NCI-H510A treated with DMSO at 0.1 percent for 48 hours (cell line): ENCODE measurements around the gene SOX5.
"Not testable (repeated sequence)": the region's sequence is repeated elsewhere in the genome, so short reads cannot be mapped to it uniquely, and the experiment has no call there.

Source experiments
- DNase-seq: peaks from one replicate; lab custom pipeline; 2025; lab: John Stamatoyannopoulos, UW

SOX5 gene

DNA sequence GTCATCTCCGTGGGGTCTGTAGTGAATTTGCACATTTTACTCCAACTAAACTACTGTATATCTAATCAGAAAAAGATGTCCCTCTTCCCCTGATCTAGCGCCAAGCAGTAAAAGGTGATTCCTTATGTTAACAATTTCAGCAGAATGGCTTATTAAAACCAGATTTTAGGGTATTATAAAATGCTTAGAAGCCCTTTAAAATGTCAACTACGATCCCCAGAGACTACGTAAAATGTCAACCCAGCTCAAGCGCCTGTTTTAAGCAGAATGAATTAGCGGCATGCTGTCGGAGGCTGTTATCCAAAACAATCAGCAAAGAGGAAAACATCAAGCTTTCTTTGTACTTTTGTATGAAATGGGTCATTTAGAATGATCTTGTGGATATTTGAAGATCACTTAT is 408.9 kb downstream of the SOX5 start:
- DNase-seq: no peak

DNA sequence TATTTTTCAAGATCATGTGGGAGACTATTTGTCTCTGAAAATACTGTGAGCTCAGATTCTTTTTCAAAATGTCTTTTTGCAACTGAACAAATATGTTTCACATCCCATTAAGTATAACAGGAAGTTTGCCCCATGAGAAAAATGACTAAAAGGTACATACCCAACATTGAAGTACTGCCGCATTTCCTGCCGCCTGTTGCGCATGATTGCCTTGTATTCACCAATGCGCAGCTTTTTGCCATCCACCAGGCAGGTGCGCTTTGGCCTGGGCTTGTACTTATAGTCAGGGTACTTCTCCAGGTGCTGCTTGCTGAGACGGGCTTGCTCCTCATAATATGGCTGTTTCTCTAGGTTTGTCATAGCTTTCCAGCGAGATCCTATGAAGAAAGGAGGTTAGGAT is 413.2 kb downstream of the SOX5 start:
- DNase-seq: peak; percentile 86

DNA sequence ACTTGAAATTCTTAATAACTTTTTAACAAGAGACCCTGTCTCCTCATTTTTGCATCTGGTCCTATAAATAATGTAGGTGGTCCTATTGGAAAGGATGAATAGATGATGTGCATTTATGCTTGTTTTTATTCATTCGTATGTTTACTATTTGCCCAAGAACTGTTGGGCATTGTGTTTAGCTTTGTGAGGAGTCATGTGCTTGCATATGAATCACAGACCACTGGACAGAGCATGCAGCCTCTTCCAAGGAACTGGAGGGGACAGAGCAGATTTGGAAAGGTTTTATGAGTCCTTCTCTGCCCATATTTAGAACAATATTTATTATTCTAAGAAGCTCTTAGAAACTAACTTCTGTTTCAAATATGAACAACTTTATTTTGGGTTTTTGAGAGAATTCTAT is 414.0 kb downstream of the SOX5 start:
- DNase-seq: no peak

DNA sequence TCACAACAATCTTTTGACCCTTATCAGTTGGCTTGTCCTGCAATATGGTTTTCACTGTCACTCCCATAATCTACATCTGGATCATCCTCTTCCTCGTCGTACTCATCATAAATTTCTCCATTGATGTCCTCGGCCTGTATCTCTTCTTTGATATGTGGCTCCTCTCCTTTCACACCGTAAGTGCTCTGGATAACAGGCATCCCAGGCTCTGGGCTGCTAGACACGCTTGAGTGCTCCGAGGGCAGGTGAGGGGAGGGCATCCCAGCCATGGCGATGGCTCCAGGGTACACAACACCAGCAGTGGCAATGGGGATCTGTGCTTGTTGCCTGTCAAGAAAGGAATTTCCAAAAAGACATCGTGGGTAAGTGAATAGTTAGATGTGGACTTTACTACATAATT is 415.3 kb downstream of the SOX5 start:
- DNase-seq: peak; percentile 53

DNA sequence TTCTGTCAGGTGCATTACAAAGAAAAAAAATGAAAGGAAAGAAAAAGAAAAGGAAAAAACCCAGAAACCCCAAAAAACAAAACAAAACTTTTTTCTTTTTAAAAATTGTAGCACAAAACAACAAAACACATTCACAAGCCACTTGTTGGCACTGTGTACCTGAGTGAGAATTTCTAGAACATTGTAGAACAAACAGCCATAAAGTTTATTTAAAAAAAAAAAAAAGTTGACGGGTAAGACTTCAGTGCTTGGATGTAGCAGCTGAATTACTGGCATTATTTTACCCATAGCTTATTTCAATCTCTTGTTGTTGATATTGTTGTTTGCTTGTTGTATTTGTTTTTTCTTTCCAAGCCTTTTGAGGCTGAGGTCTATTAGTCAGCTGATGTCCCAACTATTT is 415.8 kb downstream of the SOX5 start:
- no peak for DNase-seq

DNA sequence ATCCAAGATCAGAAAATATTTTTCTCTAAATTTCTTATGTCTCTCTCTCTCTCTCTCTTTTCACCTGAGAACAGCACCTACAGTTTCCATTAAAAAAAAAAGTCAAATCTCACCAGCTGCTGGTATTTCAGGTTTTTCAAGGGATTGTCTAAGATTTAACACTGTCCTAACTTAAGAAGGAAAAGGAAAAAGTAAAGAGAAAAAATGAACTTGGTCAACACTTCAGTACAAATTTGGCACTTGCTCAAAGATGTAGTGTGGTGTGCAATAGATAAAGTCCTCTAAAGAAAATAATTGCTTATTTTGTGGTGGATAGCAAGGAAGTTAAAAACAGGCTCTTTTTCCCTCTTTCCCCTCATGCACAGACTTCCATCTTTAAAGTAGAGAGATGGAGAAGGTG is 416.2 kb downstream of the SOX5 start:
- no peak for DNase-seq

DNA sequence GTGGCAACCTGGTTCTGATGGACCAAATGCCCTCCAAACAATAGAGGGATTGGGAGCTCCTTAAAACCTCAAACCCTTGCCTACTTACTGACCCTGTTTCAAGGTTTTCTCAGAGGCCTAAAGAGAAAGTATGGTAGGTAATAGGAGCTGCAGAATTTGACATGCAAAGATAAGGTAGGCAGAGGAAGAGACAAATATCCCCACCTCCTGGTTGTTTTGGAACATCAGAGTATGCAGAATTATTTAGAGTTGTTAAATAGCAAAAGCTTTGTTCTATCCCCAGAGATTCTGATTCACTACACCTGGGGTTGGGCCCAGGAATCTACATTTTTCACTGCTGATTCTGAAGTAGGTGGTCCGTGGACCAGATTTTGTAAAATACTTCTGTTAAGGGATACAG is 421.2 kb downstream of the SOX5 start:
- no peak for DNase-seq

DNA sequence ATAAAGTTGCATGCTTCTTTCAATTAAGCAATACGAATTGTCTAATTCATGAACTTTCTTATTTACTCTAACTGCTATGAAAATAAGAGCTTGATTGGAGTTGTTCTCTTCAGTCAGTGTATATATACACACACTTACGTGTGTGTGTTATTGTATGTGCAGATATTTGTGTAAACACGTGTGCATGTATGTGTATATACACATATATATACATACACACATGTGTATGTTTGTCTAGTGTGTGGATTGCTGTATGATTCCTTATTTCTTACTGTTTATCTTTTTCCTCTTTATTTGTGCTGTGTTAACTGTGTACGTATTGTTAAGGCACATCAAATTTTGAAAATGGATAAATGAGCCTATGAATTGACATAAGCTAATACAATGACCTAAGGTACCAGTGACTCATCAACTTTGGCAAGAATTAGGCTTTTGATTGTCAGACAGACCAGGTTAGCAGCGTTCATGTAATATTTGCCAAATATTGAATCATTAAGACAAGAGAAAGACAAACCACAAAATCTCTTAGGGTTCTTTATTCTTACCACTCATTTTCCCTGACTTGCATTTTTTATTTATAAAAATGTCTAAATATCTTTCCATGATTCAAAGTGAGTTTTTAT is 423.9 kb downstream of the SOX5 start:
- no peak for DNase-seq

DNA sequence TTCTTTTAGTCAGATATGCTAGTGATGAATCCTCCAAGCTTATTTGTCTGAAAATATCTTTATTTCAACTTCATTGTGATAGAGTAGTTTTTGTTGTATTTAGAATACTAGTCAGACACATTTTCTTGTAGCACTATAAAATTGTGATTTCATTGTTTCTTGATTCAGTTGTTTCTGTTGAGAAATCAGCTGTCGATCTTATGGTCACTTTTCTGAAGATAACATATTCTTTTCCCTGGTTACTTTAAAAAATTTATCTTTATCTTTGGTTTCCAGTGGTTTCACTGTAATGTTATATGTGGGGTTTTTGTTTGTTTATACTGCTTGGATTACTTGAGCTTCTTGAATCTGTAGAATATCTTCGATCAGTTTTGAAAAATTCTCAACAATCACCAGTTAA is 426.1 kb downstream of the SOX5 start:
- no peak for DNase-seq

DNA sequence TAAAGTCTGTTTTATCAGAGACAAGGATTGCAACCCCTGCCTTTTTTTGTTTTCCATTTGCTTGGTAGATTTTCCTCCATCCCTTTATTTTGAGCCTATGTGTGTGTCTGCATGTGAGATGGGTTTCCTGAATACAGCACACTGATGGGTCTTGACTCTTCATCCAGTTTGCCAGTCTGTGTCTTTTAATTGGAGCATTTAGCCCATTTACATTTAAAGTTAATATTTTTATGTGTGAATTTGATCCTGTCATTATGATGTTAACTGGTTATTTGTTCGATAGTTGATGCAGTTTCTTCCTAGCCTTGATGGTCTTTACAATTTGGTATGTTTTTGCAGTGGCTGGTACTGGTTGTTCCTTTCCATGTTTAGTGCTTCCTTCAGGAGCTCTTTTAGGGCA is 430.0 kb downstream of the SOX5 start:
- not testable (repeated sequence) for DNase-seq

DNA sequence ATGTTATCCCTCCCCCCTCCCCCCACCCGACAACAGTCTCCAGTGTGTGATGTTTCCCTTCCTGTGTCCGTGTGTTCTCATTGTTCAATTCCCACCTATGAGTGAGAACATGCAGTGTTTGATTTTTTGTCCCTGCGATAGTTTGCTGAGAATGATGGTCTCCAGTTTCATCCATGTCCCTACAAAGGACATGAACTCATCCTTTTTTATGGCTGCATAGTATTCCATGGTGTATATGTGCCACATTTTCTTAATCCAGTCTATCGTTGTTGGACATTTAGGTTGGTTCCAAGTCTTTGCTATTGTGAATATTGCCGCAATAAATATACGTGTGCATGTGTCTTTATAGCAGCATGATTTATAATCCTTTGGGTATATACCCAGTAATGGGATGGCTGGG is 433.7 kb downstream of the SOX5 start:
- DNase-seq: not testable (repeated sequence)

DNA sequence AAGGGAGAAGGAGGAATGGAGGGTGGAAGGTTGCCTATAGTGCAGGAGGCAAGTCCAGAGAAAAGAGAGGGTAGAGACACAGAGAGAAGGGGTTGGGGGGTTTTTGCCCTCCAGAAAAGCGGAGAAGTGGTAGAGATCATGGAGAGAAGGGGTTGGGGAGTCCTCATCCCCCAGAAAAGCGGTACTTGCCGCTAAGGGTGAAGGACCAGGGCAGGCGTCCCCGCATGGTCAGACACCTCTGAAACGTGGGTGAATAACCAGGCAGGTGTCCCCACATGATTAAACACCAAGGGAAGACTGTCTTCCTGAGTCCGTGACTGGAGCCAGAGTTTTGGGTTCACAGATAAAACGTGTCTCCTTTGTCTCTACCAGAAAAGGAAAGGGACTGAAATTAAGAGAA is 439.0 kb downstream of the SOX5 start:
- DNase-seq: no peak

DNA sequence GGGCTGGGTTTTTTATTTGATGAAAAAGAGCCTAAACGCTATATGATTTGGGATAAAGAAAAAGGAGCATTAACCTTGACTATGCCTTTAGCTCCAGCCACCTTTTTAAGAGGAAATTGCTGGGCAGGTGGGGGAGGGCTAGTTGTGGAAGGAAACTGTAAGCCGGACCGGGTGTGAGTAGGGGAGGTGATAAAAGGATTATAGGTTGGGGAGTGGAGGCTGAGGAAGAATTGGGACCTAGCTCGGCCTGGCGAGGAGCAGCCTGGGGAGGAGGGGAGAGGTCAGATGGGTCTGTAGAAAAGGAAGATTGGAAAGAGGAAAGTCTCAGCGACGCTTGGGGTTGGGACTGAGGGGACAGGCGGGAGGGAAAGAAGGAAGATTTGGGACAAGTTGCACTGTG is 439.6 kb downstream of the SOX5 start:
- DNase-seq: not testable (repeated sequence)

DNA sequence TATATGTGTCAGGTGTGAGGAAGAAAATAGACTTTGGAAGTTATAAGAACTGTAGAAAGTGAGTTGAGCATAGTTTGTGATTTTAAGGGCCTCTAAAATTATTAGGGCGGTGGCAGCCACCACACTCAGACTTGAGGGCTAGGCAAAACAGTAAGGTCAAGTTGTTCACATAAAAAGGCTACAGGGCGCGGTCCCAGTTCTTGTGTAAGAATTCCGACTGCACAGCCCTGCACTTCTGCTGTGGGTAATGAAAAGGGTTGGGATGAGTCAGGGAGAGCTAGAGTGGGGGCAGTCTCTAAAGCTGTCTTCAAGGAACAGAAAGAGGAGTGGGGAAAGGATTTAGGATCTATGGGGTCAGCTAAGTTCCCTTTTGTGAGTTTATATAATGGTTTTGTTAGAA is 441.7 kb downstream of the SOX5 start:
- DNase-seq: not testable (repeated sequence)

DNA sequence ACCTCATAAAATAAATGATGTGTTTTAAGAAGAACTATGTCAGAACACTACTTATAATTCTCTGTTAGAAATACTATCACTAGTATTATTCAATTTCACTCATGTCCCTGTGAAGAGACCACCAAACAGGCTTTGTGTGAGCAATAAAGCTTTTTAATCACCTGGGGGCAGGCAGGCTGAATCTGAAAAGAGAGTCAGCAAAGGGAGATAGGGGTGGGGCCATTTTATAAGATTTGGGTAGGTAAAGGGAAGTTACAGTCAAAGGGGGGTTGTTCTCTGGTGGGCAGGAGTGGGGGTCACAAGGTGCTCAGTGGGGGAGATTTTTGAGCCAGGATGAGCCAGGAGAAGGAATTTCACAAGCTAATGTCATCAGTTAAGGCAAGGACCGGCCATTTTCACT is 443.7 kb downstream of the SOX5 start:
- DNase-seq: not testable (repeated sequence)

DNA sequence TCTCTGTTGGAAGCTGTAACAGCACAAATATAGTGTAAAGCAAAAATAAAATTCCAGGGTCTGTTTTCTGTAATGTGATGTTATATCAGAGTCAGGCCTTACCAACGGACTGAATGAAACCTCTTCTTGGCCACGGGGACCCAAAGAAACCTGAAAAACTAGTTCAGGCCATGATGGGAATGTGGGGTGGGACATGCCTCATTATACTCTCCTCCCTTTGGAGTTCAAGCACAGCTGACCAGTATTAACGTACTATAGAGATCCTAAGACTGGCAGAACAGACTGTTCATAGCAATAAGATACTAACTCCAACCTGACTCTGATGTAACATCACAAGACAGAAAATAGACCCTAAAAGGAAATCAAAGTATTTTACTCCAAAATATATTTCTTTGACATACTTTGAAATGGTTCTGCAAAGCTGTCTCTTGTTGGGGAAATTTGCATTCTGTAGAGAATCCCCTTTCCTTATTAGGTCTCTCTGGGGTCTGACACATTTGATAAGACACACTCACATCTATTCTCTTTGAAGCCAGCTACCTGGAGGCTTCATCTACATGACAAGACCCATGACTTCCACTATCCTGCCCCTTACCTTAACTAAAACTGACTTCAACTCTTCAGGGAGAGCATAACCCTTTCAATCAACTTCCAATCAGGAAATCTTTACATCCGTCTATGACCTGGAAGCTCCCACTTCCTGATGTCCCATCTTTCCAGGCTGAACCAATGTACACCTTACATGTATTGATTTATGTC is 444.6 kb downstream of the SOX5 start:
- no peak for DNase-seq

DNA sequence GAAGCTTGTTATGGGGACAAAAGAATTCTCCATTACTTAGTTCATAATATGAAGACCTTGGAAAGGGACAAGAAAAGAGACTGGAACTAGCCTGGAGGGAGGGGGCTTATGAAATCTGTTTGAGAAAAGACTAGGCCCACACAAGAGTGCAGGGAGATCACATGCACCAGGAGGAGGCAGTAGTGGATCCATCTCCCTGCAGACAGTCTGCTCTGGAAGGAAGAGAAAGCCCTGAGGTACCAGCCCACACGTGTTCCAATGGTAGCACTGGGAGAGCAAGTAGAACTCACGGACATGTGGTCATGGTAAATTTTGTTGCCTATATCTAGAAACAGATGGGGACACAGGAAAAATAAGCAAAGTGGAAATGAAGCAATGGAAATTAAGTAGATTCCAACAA is 445.4 kb downstream of the SOX5 start:
- DNase-seq: no peak

DNA sequence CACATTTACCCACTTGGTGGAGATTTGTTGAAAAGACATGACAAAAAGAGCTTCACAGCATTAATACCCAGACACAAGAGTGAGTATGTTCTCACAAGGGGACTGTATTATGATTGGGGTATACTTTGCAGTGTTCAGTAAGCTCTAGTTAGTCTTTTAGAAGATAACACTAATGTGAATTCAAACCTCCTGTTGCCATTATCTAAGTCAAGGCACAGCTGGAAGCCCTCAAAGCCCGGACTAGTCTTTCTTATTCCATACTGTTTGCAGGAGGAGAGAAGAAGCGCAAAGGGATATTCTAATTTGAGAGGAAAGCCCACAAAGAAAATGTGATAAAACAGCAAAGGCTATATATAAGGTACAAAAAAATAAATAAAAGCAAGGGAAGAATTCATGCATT is 445.9 kb downstream of the SOX5 start:
- no peak for DNase-seq

DNA sequence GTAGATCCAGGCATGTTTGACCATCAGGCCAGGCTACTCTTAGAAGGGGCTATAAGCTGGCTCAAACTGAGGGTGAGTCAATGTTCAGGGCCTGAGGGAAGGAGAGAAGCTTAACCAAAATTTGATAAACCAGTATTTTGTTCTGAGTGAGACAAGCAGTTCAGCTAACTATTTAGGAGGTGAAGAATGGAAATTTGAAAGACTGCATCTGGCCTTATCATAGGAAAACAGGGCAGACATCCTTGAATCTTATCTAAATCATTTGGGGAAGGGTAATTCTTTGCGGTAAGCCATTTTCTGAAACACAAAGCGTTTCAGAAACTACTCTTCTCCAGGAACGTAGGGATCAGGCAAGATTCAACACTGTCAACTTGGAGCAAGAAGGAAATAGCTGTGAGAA is 447.2 kb downstream of the SOX5 start:
- DNase-seq: no peak

DNA sequence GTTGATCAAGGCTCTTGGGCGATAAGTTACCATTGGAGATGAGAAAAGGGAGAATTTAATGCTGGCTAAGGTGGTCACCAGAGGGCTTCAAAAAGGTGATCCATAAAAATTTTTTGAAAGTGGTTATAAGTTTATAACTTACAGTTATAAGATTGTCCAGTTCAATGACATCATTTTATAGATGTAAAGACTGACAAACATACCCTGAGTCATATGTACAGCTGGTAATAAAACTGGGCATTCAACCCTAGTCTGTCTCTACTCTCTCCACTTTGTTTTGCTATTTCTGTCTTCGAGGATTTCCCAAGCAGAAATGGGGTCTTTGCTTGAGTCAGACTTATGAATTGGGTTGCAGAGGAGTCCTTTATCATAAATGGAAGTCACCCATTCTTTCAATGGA is 454.0 kb downstream of the SOX5 start:
- DNase-seq: no peak

DNA sequence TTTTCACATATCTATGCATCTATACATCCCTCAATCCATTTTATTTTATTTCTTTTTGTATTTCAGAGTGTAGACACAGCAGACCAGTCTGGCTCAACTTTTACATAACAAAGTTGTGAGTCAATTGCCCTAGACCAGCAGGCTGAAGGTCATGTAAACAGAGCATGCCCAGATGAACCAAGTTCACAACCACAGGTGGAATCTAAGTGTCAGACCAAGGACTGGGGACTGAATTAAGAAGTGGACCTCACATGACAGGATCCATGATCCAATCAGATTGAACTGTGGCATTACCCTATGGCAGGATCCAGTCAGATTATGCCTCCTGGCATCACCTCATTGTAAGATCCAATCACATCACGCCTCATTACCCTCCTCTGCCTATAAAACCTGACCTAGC is 455.8 kb downstream of the SOX5 start:
- no peak for DNase-seq

DNA sequence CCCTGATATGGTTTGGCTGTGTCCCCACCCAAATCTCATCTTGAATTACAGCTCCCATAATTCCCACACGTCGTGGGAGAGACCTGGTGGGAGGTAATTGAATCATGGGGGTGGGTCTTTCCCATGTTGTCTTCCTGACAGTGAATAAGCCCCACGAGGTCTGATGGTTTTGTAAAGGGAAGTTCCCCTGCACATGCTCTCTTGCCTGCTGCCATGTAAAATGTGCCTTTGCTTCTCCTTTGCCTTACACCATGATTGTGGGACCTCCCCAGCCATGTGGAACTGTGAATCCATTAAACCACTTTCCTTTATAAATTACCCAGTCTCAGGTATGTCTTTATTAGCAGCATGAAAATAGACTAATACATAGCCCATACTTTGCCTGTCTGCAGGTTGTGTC is 458.4 kb downstream of the SOX5 start:
- not testable (repeated sequence) for DNase-seq

DNA sequence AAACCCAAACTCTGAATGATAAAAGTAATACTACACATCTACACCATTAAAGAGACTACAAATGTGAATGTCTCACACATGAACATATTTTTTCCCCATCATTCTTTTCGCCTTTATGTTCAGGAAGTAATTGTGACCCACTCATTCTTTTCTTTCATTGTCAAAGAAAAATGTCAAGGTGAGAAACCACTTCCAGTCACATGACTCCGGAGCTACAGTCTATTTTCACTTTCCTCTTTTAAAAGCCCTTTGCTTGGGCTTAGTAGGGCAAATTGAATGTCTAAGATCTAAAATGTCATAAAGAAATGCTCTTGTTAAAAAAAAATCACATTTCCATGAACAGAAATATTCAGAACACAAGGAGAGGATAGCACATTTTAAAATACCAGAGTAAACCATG is 461.3 kb downstream of the SOX5 start:
- no peak for DNase-seq

DNA sequence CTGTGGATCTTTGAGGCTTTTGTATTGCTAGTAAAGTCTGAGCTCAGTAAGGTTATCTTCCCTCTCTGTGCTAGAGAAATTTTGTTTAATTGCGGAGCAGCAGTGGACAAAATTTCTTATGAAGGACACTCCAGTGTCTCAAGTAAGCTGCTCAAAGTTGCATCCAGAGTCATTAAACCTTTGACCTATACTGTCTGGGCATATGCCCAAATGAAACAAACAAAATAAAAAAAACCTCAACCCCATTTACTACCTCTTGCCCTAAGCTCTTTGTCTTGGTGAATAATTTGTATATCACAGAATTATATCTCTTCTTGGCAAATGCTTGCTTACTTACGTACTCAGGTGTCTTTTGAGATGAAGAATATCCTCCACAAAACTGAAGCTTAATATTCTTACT is 465.2 kb downstream of the SOX5 start:
- no peak for DNase-seq
